Activated T-helper 17 cell treated with anti-CD3 and anti-CD28 coated beads, Interleukin-2, amount 50 U/mL, for 72 hours (primary cell): ENCODE results near the gene KRTAP20-2. TPM values are rescaled to one million over a fixed set of nuclear protein-coding genes. Genes with fewer than 3 reads are reported as not detected.

Experiments used
- ATAC-seq: fragments of 150-1000 bp; cut with Tn5 transposase; replicated peaks from 2 replicates; pipeline ENCODE4 v1.10.0; 2021; ENCODE audit warnings: mild to moderate bottlenecking, moderate library complexity
- H3K27ac Mint-ChIP-seq: one replicate; pipeline ENCODE4 v1.8.0; 2022; ENCODE audit warnings: mixed read lengths
- H3K27me3 Mint-ChIP-seq: one replicate; pipeline ENCODE4 v1.8.0; 2022; ENCODE audit warnings: mixed read lengths
- H3K36me3 Mint-ChIP-seq: one replicate; pipeline ENCODE4 v1.8.0; 2022; ENCODE audit warnings: low read depth, mild to moderate bottlenecking, mixed read lengths
- H3K4me1 Mint-ChIP-seq: one replicate; pipeline ENCODE4 v1.8.0; 2022; ENCODE audit warnings: mixed read lengths
- H3K4me3 Mint-ChIP-seq: one replicate; pipeline ENCODE4 v1.8.0; 2022; ENCODE audit warnings: mild to moderate bottlenecking, mixed read lengths
- H3K9me3 Mint-ChIP-seq: one replicate; pipeline ENCODE4 v1.8.0; 2022; ENCODE audit warnings: mixed read lengths
- total RNA-seq, 2 donors: library from RNA; stranded (reverse); gene quantifications; one replicate each; pipeline ENCODE4 v1.2.3, GENCODE V29; 2022

KRTAP20-2 gene
- total RNA-seq, result not detected

DNA sequence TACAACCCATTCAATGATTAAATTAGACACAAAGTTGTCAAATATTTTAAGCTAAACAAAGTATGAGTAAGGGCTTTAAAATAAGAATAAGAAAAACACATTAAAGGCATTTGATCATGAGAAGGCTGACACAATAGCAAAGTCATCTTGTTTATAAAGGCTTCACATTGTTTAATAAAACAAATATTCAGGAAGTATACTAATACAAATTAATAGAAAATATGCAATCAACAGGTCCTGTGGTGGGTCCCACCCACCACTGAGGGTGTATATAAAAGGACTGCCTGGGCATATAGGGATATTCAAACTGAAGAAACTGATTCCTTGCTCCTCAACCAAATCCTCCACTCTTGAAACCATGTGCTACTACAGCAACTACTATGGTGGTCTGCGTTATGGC lies at the start of gene KRTAP20-2:
KRTAP20-2 (plus strand) TSS at position 301 of the 400 bp plus-strand sequence; CDS start at position 359, 58 bp downstream.
- H3K27ac Mint-ChIP-seq, result no peak within 1 kb of the TSS
- no peaks in the 10 kb centered on the region for H3K4me1 Mint-ChIP-seq
- no peak for ATAC-seq
- H3K27me3 Mint-ChIP-seq, result no peaks in the 10 kb centered on the region
- H3K36me3 Mint-ChIP-seq, result no peaks in the 10 kb centered on the region
- H3K9me3 Mint-ChIP-seq, result peaks cover 6% of the 10 kb centered on the region
- H3K4me3 Mint-ChIP-seq, result no peak within 1 kb of the TSS

DNA sequence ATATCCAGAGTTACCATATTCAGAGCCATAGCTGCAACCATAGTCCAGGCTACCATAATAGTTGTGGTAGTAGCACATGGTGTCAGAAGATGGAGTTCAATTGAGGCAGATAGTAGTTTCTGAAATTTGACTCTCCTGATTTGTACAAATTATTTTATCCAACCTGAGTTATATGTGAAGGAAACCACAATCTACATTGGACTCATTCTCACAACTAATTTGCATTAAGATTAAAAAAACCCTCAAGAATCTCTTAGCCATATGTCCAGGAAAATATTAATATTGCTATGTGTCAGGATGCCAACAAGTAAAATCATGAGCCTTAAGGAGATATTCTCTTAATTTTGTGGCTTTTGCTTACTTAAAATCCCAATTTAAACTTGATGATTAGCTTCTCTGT lies 44.7 kb upstream of the KRTAP20-2 start, which contains the start of gene KRTAP22-2:
KRTAP22-2 (minus strand) TSS at position 101 of the 400 bp plus-strand sequence.
- Mint-ChIP-seq H3K9me3 (no peaks in the 10 kb centered on the region), H3K4me3 (no peak within 1 kb of the TSS), H3K36me3 (no peaks in the 10 kb centered on the region), H3K4me1 (no peaks in the 10 kb centered on the region), H3K27me3 (no peaks in the 10 kb centered on the region), H3K27ac (no peak within 1 kb of the TSS)
- ATAC-seq, result no peak

- H3K9me3 Mint-ChIP-seq, result no peaks in the 10 kb centered on the region
- H3K36me3 Mint-ChIP-seq, result no peaks in the 10 kb centered on the region
- H3K4me1 Mint-ChIP-seq, result no peaks in the 10 kb centered on the region
- no peak for ATAC-seq
- H3K4me3 Mint-ChIP-seq, result no peak within 1 kb of the TSS
- no peaks in the 10 kb centered on the region for H3K27me3 Mint-ChIP-seq
- no peak within 1 kb of the TSS for H3K27ac Mint-ChIP-seq
Observed at GRCh38 chr21:30592140-30592539, 42.9 kb upstream of the KRTAP20-2 start, which contains the start of gene KRTAP6-3. Gene KRTAP6-3 (plus strand): TSS chr21:30592440. CDS start chr21:30592446, 6 bp downstream.

DNA sequence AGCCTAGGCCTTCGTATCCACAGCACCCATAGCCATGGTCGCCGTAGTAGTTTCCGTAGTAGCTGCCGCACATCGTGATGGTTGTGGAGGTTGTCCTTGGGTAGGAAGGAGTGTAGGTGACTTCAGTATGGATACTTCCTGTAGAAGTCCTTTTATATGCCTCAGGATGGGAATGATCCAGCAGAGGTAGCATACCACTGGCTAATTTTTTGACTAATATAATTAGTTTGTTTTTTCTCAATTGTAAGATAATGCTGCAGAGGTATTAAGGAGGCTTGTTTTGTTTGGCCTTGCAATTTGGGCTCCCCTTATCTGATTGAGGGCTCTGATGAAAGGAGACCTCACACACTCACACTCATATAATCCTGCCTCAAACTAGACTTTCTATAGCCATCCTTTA lies 36.2 kb upstream of the KRTAP20-2 start, which contains the start of gene KRTAP6-2:
KRTAP6-2 (minus strand) TSS at position 101 of the 400 bp plus-strand sequence; CDS start at position 73, 28 bp downstream.
- Mint-ChIP-seq H3K36me3 (no peaks in the 10 kb centered on the region), H3K27ac (no peak within 1 kb of the TSS), H3K27me3 (peaks cover 4% of the 10 kb centered on the region), H3K9me3 (peaks cover 5% of the 10 kb centered on the region), H3K4me3 (no peak within 1 kb of the TSS), H3K4me1 (no peaks in the 10 kb centered on the region)
- ATAC-seq, result no peak

DNA sequence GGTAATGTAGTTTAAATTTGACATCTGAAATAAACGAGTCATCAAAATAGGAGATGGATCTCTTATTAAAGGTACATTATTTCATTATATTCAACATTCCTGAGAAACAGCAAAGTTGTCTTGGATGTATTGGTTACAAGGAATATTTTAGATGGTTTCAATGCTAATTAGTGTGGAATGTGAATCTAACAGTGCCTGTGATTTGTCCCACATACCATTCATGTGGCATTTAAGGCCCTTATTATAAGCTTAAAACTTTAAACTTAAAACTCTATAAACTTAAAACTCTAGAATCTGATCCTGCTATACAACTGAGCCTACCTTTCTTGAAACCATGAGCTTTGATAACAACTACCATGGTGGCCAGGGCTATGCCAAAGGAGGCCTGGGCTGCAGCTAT lies 34.2 kb upstream of the KRTAP20-2 start, which contains the start of gene KRTAP22-1:
KRTAP22-1 (plus strand) TSS at position 301 of the 400 bp plus-strand sequence.
- Mint-ChIP-seq H3K4me3 (no peak within 1 kb of the TSS), H3K27me3 (peaks cover 4% of the 10 kb centered on the region), H3K4me1 (no peaks in the 10 kb centered on the region), H3K9me3 (peaks cover 5% of the 10 kb centered on the region), H3K36me3 (no peaks in the 10 kb centered on the region), H3K27ac (no peak within 1 kb of the TSS)
- no peak for ATAC-seq

- Mint-ChIP-seq H3K27ac (no peak overlapping the region), H3K4me3 (no peak overlapping the region), H3K27me3 (peaks cover 4% of the 10 kb centered on the region), H3K4me1 (no peaks in the 10 kb centered on the region), H3K36me3 (no peaks in the 10 kb centered on the region), H3K9me3 (peaks cover 8% of the 10 kb centered on the region)
- no peak for ATAC-seq
Observed at GRCh38 chr21:30605968-30606367, 29.0 kb upstream of the KRTAP20-2 start.

- Mint-ChIP-seq H3K27ac (no peak overlapping the region), H3K4me3 (no peak overlapping the region), H3K4me1 (no peaks in the 10 kb centered on the region), H3K36me3 (no peaks in the 10 kb centered on the region), H3K27me3 (no peaks in the 10 kb centered on the region), H3K9me3 (peaks cover 7% of the 10 kb centered on the region)
- ATAC-seq, result no peak
Observed at GRCh38 chr21:30612132-30612531, 22.9 kb upstream of the KRTAP20-2 start.

DNA sequence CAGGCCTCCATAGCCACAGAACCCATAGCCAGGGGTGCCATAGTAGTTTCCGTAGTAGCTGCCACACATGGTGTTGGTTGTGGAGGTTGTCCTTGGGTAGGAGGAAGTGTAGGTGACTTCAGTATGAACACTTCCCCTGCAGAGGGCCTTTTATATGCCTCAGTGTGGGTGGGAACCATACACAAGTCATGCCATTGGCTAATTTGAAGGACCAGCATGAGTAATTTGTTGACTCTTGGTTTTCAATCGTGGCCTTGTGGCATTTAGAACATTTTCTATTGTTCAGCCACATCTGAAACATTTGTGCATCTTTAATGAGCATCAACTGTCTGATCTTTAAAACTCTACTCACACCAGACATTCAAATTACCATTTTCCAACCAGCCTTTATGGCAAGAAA lies 21.2 kb upstream of the KRTAP20-2 start, which contains the start of gene KRTAP6-1:
KRTAP6-1 (minus strand) TSS at position 95 of the 400 bp plus-strand sequence; CDS start at position 69, 26 bp downstream.
- Mint-ChIP-seq H3K27me3 (no peaks in the 10 kb centered on the region), H3K4me3 (no peak within 1 kb of the TSS), H3K27ac (no peak within 1 kb of the TSS), H3K4me1 (no peaks in the 10 kb centered on the region), H3K9me3 (peaks cover 7% of the 10 kb centered on the region), H3K36me3 (no peaks in the 10 kb centered on the region)
- peak; percentile 35 for ATAC-seq

DNA sequence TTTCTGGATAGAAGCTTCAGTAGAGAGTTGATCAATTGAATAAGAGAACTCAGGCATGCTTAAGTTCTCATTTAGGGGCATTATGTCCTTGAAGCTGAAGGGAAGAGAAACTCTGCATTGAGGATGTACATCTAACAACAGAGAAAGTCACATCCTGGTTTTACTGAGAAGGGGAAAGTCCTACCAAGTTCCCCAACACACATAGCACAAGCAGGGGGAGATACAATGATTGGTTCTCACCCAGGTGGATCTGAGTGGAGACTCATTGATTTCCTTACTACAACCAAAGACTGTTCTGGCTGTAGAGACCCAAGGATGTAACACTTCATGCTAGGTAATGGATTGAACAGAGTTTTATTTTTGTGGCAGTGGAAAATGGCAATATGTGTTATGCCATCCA lies 19.8 kb upstream of the KRTAP20-2 start:
- Mint-ChIP-seq H3K9me3 (peaks cover 7% of the 10 kb centered on the region), H3K4me3 (no peak overlapping the region), H3K27me3 (no peaks in the 10 kb centered on the region), H3K4me1 (no peaks in the 10 kb centered on the region), H3K36me3 (no peaks in the 10 kb centered on the region), H3K27ac (no peak overlapping the region)
- no peak for ATAC-seq

DNA sequence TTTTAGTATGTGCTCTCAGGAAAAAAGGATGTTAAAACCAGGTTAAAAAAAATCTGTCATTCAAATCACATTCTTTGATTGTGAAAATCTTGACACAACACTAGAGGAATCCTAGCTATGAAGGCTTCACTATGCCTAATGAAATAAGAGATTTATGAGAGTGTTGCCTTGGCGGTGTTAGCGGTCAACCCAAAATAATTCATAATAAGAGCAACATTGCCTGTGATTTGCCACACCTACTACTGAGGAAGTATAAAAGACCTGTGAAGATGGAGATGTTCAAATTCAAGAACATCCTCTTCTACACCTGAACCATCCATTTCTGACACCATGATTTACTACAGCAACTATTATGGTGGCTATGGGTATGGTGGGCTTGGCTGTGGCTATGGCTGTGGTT lies 18.9 kb upstream of the KRTAP20-2 start, which contains the start of gene KRTAP20-1:
KRTAP20-1 (plus strand) TSS at position 301 of the 400 bp plus-strand sequence; CDS start at position 331, 30 bp downstream.
- peaks cover 3% of the 10 kb centered on the region for H3K9me3 Mint-ChIP-seq
- no peaks in the 10 kb centered on the region for H3K36me3 Mint-ChIP-seq
- H3K4me1 Mint-ChIP-seq, result no peaks in the 10 kb centered on the region
- no peak for ATAC-seq
- H3K4me3 Mint-ChIP-seq, result no peak within 1 kb of the TSS
- H3K27ac Mint-ChIP-seq, result no peak within 1 kb of the TSS
- H3K27me3 Mint-ChIP-seq, result no peaks in the 10 kb centered on the region

DNA sequence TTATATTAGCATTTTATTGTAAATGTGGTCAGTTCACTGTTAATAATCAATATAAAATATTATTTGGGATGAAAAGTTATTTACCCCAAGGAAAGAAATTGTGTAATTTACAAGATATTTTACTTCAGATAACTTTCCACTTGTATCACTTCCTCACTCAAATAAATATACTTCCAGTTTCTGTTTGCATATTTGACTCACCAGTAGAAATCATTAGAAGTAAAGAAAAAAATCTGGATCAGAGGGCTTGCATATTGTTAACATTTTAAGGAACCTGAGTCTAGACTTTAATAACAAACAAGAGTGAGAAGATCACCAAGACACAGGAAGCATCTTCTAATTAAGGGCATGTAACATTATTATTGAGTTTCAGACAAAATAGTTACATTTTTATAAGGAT lies 14.9 kb upstream of the KRTAP20-2 start:
- H3K27ac Mint-ChIP-seq, result no peak overlapping the region
- no peak for ATAC-seq

GRCh38 chr21:30620522-30620921 lies 14.5 kb upstream of the KRTAP20-2 start, which contains the start of gene KRTAP20-4:
Gene KRTAP20-4 (plus strand): TSS chr21:30620627.
- H3K4me3 Mint-ChIP-seq, result no peak within 1 kb of the TSS
- no peak within 1 kb of the TSS for H3K27ac Mint-ChIP-seq
- H3K4me1 Mint-ChIP-seq, result no peaks in the 10 kb centered on the region
- ATAC-seq, result no peak
- no peaks in the 10 kb centered on the region for H3K36me3 Mint-ChIP-seq
- H3K9me3 Mint-ChIP-seq, result peaks cover 3% of the 10 kb centered on the region
- no peaks in the 10 kb centered on the region for H3K27me3 Mint-ChIP-seq

More for the DNA sequence above, 14.9 kb upstream of the KRTAP20-2 start:
- Mint-ChIP-seq H3K4me1 (no peaks in the 10 kb centered on the region), H3K9me3 (peaks cover 3% of the 10 kb centered on the region), H3K4me3 (no peak overlapping the region), H3K36me3 (no peaks in the 10 kb centered on the region), H3K27me3 (no peaks in the 10 kb centered on the region)

- Mint-ChIP-seq H3K9me3 (no peaks in the 10 kb centered on the region), H3K4me3 (no peak overlapping the region), H3K4me1 (no peaks in the 10 kb centered on the region), H3K36me3 (no peaks in the 10 kb centered on the region), H3K27me3 (no peaks in the 10 kb centered on the region), H3K27ac (no peak overlapping the region)
- ATAC-seq, result no peak
Observed at GRCh38 chr21:30623362-30623761, 11.6 kb upstream of the KRTAP20-2 start.

DNA sequence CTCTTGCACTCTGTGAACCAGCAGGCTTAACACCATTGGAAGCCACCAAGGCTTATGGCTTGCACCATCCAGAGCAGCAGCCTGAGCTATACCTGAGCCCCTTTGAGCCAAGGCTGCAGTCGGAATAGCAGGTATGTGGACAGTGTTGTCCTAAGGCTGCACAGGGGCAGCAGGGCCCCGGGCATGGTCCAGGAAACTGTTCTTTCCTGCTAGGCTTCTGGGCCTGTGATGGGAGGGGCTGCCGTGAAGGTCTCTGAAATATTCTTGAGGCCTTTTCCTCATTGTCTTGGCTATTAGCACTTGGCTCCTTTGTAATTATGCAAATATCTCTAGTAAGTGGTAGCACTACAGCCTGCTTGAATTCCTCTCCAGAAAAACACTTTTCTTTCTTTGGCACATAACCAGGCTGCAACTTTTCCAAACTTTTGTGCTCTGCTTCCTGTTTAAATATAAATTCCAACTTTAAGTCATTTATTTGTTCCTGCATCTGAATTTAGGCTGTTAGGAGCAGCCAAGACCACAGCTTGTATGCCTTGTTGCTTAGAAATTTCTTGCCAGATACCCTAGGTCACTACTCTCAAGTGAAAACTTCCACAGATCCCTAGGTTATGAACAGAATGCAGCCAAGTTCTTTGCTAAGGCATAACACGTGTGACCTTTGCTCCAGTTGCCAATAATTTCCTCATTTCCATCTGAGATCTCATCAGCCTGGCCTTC lies 9.4 kb upstream of the KRTAP20-2 start:
- Mint-ChIP-seq H3K27ac (no peak overlapping the region), H3K4me3 (no peak overlapping the region), H3K27me3 (no peaks in the 10 kb centered on the region), H3K36me3 (no peaks in the 10 kb centered on the region), H3K9me3 (no peaks in the 10 kb centered on the region), H3K4me1 (no peaks in the 10 kb centered on the region)
- ATAC-seq, result no peak

- no peaks in the 10 kb centered on the region for H3K36me3 Mint-ChIP-seq
- ATAC-seq, result no peak
- H3K27ac Mint-ChIP-seq, result no peak overlapping the region
- no peaks in the 10 kb centered on the region for H3K27me3 Mint-ChIP-seq
- no peaks in the 10 kb centered on the region for H3K4me1 Mint-ChIP-seq
- H3K9me3 Mint-ChIP-seq, result peaks cover 6% of the 10 kb centered on the region
- no peak overlapping the region for H3K4me3 Mint-ChIP-seq
Observed at GRCh38 chr21:30628109-30628508, 6.9 kb upstream of the KRTAP20-2 start.
